Transverse colon (tissue), 4 donors: ENCODE results near the gene RAB40B. TPM values are rescaled to one million over a fixed set of nuclear protein-coding genes. Genes with fewer than 3 reads are reported as not detected.

Experiments used
- DNase-seq: peaks from one replicate; pipeline ENCODE4 v3.0.0-alpha.2; 2019
- H3K27ac ChIP-seq, 4 donors: fragments of 200-600 bp; sonication (generic); 2 replicates each; pipeline ENCODE4 v1.5.1; 2016 to 2018; ENCODE audit warnings: inconsistent platforms in 4 of 4
- H3K27me3 ChIP-seq: fragments of 200-600 bp; sonication (generic); 2 replicates; pipeline ENCODE4 v1.5.1; 2017; ENCODE audit warnings: inconsistent platforms
- H3K36me3 ChIP-seq, 4 donors: fragments of 200-600 bp; sonication (generic); 2 replicates each; pipeline ENCODE4 v1.5.1; 2017 to 2019; ENCODE audit warnings: inconsistent platforms in 4 of 4
- H3K4me1 ChIP-seq, 4 donors: fragments of 200-600 bp; sonication (generic); 2 replicates each; pipeline ENCODE4 v1.5.1; 2017 to 2020; ENCODE audit warnings: inconsistent platforms in 4 of 4
- H3K4me3 ChIP-seq, 4 donors: fragments of 200-600 bp; sonication (generic); 1 replicate in 1 of 4; 2 replicates in 3 of 4; pipeline versions ENCODE4 v1.5.1 to v1.6.1; 2017 to 2019; ENCODE audit warnings: inconsistent platforms in 4 of 4
- H3K9me3 ChIP-seq, 2 donors: fragments of 200-600 bp; sonication (generic); 2 replicates each; pipeline ENCODE4 v1.5.1; 2017 to 2019; ENCODE audit warnings: inconsistent platforms in 2 of 2
- CTCF ChIP-seq, 5 experiments: fragments of 200-600 bp in 3 of 5; fragments of 450-650 bp in 2 of 5; sonication (generic) in 3 of 5; IDR thresholded peaks; 1 replicate in 2 of 5; 2 replicates in 3 of 5; pipeline ENCODE4 v1.5.1; 2016 to 2017; ENCODE audit warnings: antibody characterized with exemption in 5 of 5, inconsistent platforms in 3 of 5, mild to moderate bottlenecking in 2 of 5, moderate library complexity in 1 of 5
- EP300 ChIP-seq: sonication (generic); formaldehyde crosslinking; IDR thresholded peaks from one replicate; pipeline ENCODE4 v1.6.1; 2017; ENCODE audit warnings: antibody characterized with exemption, low read depth
- POLR2A ChIP-seq: fragments of 450-650 bp; IDR thresholded peaks from one replicate; pipeline ENCODE4 v1.6.1; 2016; ENCODE audit warnings: antibody characterized with exemption, mild to moderate bottlenecking, moderate library complexity
- POLR2AphosphoS5 ChIP-seq, 3 donors: sonication (generic); formaldehyde crosslinking; IDR thresholded peaks; one replicate each; pipeline ENCODE4 v1.6.1; 2016; ENCODE audit warnings: antibody characterized with exemption in 3 of 3
- WGBS, 2 donors: methylation state at CpG; one replicate each; pipeline ENCODE4 v1.1.5; 2018; ENCODE audit warnings: low coverage in 1 of 2; 5-methylcytosine and 5-hydroxymethylcytosine counted together
- in situ Hi-C, 4 donors: fragments of 200-750 bp; cut with MboI; loops; one replicate each; pipeline versions ENCODE4 v1.15.0 to v1.15.1; 2017; ENCODE audit warnings: low sequenced_read_pairs in 3 of 4, low pct_ligation_motif_present in 1 of 4, low pct_unique_long_range_greater_than_20kb in 1 of 4
- intact Hi-C: fragments of 100-400 bp; cut with DNase I; formaldehyde crosslinking; loops from one replicate; pipeline ENCODE4 v1.15.1; 2023; ENCODE audit warnings: low total_unique reads
- total RNA-seq, 4 donors: library from RNA; depleted of rRNA; stranded (reverse); fragments of >200 nt; gene quantifications; one replicate each; pipeline ENCODE4 v1.1.0, GENCODE V29; 2016

RAB40B gene
- total RNA-seq, 4 donors from 2014 or later: 26.5 to 83.0 (median 59.6) TPM

GRCh38 chr17:82726427-82726826 is 27.9 kb upstream of the RAB40B start:
- peaks cover 0 to 18% (median 8%) of the 10 kb centered on the region in 4 donors for H3K36me3 ChIP-seq
- no peak overlapping the region for H3K4me3 ChIP-seq
- no peaks in the 10 kb centered on the region for H3K9me3 ChIP-seq
- H3K4me1 ChIP-seq: no peaks in the 10 kb centered on the region
- in situ Hi-C loops: no loop called here
- DNase-seq: no peak
- 96% methylated on average over 10 of the region's 10 CpGs; no CpG with 5 or more reads in 1 of the 2 donors for whole genome bisulfite sequencing, 2 donors
- H3K27ac ChIP-seq: no peak overlapping the region
- TF ChIP-seq CTCF (IDR thresholded peaks at IDR 0.05) (no peak), POLR2AphosphoS5 (IDR thresholded peaks at IDR 0.05) (no peak)
- intact Hi-C loops: no loop called here
- H3K27me3 ChIP-seq: no peaks in the 10 kb centered on the region

- intact Hi-C loops (no loop called here), in situ Hi-C loops (no loop called here)
- H3K4me3 ChIP-seq: no peak overlapping the region
- no peak for TF ChIP-seq POLR2A
- no peak for TF ChIP-seq EP300
- TF ChIP-seq POLR2AphosphoS5 (IDR thresholded peaks at IDR 0.05): no peak
- TF ChIP-seq CTCF (IDR thresholded peaks at IDR 0.05): no peak
- no peaks in the 10 kb centered on the region for H3K27me3 ChIP-seq
- peaks cover 0 to 2% (median under 1%) of the 10 kb centered on the region in 4 donors for H3K4me1 ChIP-seq
- H3K27ac ChIP-seq: no peak overlapping the region
- peaks cover 0 to 24% (median 8%) of the 10 kb centered on the region in 4 donors for H3K36me3 ChIP-seq
- no peaks in the 10 kb centered on the region for H3K9me3 ChIP-seq
- no peak for DNase-seq
- WGBS, 2 donors: 91% methylated on average over 26 of the region's 26 CpGs; no CpG with 5 or more reads in 1 of the 2 donors
Observed at GRCh38 chr17:82723169-82723807, 24.8 kb upstream of the RAB40B start.

GRCh38 chr17:82722341-82723013 is 24.0 kb upstream of the RAB40B start:
- Histone ChIP-seq H3K27ac (no peak overlapping the region), H3K36me3 (peaks cover 0 to 24% (median 8%) of the 10 kb centered on the region in 4 donors), H3K4me1 (peaks cover 6 to 10% (median 9%) of the 10 kb centered on the region in 4 donors), H3K4me3 (no peak overlapping the region), H3K27me3 (no peaks in the 10 kb centered on the region), H3K9me3 (no peaks in the 10 kb centered on the region)
- in situ Hi-C loops: no loop called here
- WGBS, 2 donors: 86 to 95% methylated on average over 7 to 19 of the region's 19 CpGs
- DNase-seq: no peak
- no peak for TF ChIP-seq POLR2A
- TF ChIP-seq EP300: no peak
- no peak for TF ChIP-seq CTCF (IDR thresholded peaks at IDR 0.05)
- no peak for TF ChIP-seq POLR2AphosphoS5 (IDR thresholded peaks at IDR 0.05)
- intact Hi-C loops: no loop called here

- peaks cover 0 to 13% (median 3%) of the 10 kb centered on the region in 4 donors for H3K36me3 ChIP-seq
- no peak for TF ChIP-seq POLR2AphosphoS5 (IDR thresholded peaks at IDR 0.05)
- no peak for TF ChIP-seq EP300
- no peak for TF ChIP-seq POLR2A
- no peak for TF ChIP-seq CTCF (IDR thresholded peaks at IDR 0.05)
- no peaks in the 10 kb centered on the region for H3K27me3 ChIP-seq
- H3K27ac ChIP-seq: no peak overlapping the region
- 91 to 94% methylated on average over 10 to 19 of the region's 19 CpGs for WGBS, 2 donors
- DNase-seq: no peak
- in situ Hi-C loops (no loop called here), intact Hi-C loops (no loop called here)
- H3K4me1 ChIP-seq: peaks cover 9 to 18% (median 16%) of the 10 kb centered on the region in 4 donors
- no peaks in the 10 kb centered on the region for H3K9me3 ChIP-seq
- no peak overlapping the region for H3K4me3 ChIP-seq
Observed at GRCh38 chr17:82720204-82720603, 21.7 kb upstream of the RAB40B start.
